LNCAP (cell line): ENCODE results near the gene ALPK3.

ENCODE experiments used
- CTCF ChIP-seq: fragments of 450-650 bp; IDR thresholded peaks from 2 replicates; pipeline ENCODE4 v1.5.1; 2017; ENCODE audit warnings: mild to moderate bottlenecking

Gene ALPK3

GRCh38 chr15:84893607-84894006 is 76.5 kb downstream of the ALPK3 start:
- no peak for TF ChIP-seq CTCF

DNA sequence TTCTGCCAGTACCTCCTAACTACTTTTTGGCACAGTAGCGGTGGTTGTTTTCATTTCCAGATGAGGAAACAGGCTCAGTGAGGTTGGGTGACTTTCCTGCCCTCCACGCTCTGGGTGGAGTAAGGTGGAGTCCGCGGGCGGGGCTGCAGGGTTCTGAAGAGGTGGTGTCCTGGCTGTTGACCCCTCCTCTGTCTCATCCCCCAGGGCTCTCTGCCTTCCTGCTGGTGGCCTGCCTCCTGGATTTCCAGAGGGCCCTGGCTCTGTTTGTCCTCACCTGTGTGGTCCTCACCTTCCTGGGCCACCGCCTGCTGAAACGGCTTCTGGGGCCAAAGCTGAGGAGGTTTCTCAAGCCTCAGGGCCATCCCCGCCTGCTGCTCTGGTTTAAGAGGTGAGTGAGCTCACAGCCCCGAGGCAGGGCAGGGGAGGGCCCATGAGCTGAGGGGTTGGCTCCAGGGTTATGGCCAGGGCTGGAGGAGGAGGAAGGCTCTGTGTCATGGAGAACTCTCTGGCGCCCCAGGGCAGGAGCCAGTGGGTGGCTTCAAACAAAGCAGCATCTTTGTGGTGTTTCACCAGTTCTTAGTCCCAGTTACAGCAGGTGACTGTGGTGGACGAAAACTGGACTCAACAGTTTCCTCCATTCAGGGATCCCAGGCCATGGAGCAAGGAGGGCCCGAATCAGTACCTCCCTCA is 77.7 kb downstream of the ALPK3 start:
- TF ChIP-seq CTCF: no peak

DNA sequence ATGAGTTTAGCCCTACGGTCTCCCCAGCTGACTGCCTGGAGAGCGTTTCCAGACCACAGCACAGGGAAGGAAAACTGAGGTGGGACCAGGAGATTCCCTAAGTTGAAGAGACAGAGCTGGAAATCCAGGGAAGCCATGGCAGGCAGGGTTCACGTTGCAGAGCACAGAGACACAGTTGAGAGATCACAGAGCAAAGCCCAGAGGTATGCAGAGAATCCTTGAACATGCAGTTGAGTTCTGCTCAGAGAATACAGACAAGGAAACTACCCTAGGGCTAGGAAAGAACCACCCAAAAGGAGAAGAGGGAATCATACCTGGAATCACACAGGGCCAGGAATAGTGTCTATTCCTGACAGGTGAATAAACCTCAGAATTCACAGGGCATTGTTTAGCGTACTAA is 81.6 kb downstream of the ALPK3 start:
- no peak for TF ChIP-seq CTCF

DNA sequence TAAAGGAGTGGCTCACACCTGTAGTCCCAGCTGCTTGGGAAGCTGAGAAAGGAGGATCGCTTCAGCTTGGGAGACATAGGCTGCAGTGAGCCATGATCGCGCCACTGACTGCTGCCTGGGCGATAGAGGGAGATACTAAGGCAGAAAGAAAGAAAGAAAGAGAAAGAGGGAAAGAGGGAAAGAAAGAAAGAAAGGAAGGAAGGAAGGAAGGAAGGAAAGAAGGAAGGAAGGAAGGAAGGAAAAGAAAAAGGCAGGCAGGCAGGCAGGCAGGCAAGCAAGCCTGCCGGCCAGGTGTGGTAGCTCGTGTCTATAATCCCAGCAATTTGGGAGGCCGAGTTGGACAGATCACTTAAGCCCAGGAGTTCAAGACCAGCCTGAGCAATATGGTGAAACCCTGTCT is 82.6 kb downstream of the ALPK3 start:
- no peak for TF ChIP-seq CTCF

GRCh38 chr15:84901540-84901939 is 84.4 kb downstream of the ALPK3 start:
- TF ChIP-seq CTCF: no peak

GRCh38 chr15:84903751-84904150 is 86.6 kb downstream of the ALPK3 start:
- TF ChIP-seq CTCF: no peak

GRCh38 chr15:84904419-84904818 is 87.3 kb downstream of the ALPK3 start:
- TF ChIP-seq CTCF: no peak
